ENCODE results near the gene CERS6. TPM values are rescaled to one million over a fixed set of nuclear protein-coding genes. Genes with fewer than 3 reads are reported as not detected.
"Not testable (repeated sequence)": the region's sequence is repeated elsewhere in the genome, so short reads cannot be mapped to it uniquely, and the experiment has no call there.

The CERS6 gene
- total RNA-seq, 1 donor from 2014 or later: 137 TPM

DNA sequence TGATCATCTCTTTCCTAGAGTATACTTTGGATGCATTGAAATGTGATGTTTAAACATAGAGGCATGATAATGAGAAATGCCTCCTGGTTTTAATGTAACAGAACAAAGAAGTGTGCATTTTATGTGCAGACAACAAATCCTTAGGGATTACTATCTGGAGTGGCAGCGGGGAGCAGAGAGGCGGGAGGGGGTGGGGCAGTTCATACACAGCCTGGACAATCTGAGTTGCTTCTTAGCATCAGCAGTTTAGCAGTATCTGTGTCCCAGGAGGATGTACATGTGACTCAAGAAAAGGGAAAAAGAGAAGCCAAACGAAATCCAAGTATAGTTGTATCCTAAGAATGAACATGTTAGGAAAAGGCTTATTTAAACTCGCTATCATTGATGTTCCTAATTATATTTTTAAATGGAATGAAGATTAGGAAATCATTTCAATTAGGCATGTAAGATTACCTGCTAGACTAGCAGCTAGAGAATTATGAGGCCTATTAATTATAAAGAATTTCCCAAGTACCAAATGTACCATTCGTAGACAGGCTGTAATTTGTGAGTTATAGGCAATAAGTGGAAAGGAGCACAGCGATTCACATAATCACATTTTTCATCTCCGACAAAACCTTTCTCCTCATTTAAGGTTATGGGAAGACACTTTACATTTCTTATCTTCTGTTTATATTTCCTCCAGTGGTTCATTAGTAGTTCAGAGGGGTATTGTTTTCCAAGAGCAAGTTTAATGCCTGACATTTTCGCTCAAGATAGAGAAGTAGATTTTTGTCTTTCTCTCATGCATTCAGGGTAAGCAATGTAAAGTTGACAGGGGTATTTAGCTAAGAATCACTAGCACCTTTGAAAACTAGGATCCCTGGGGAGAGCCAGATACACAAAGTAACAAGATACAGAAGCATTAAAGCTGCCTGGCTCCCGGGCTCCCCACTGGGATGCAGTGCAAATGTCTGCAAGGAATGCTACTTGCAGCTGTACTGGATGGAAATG, 205.1 kb downstream of the CERS6 start:
- FAIRE-seq (no peak), DNase-seq (ENCODE audit: low spot score in 2 of 2) (peak in 1 of 2 donors; percentile 13)

DNA sequence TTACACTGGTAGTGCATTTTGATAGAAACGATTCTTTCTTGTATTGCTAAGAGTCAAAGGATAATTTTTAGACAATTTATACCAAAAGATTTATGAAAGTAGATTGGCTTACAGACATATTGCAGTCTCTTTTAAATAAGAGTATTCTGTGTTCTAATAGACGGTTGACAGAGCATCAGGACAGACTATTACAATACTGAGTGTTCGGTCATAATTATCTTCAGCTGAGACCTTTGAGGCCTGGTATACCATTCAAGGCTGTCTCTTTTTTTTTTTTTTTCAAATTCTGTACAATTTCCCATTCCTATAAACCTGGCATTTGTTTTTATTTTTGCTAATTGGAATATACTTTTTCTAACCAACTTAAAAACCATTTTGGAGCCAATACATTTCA, 205.8 kb downstream of the CERS6 start:
- no peak for FAIRE-seq
- DNase-seq (ENCODE audit: low spot score in 2 of 2): no peak

DNA sequence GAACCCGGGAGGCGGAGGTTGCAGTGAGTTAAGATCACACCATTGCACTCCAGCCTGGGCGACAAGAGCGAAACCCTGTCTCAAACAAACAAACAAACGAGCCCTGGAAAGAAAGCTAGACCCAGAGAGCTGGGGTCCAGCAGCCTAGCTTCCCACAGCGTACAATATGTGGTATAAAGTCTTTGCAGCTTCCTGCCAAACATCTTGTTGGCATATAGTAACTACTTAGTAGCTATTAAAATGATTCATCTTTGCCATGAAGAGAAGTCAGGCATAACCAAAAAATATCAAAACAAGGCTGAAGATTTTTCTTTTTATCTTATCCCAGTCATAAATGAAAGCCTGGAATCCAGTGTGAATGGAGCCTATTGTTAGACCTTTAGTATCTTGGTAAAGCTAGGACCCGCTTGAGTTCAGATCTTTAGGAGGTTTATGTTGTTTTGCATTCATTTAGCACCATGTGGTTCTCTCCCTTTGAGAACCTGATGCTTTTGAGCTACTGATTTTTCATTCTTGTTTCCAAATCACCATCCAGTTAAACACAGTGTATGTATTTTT, 206.7 kb downstream of the CERS6 start:
- DNase-seq (ENCODE audit: low spot score in 2 of 2): no peak
- no peak for FAIRE-seq

- FAIRE-seq (no peak), DNase-seq (ENCODE audit: low spot score in 2 of 2) (no peak)
Observed at GRCh38 chr2:168663993-168664392, 207.9 kb downstream of the CERS6 start.

- FAIRE-seq; DNase-seq (ENCODE audit: low spot score in 2 of 2): not testable (repeated sequence)
Observed at GRCh38 chr2:168664715-168665114, 208.6 kb downstream of the CERS6 start.

DNA sequence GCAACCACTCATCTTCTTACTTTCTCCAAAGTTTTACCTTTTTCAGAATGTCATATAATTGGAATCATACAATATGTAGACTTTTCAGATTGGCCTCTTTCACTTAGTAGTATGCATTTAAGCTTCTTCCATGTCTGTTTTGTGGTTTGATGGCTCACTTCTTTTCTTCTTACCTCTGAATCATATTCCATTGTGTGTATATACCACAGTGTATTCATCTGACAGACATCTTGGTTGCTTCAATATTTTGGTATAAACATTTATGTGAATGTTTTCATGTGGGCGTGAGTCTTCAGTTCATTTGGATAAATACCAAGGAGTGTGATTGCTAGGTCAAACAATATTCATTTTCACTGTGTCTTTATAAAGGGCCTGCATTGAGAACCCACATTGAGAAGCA, 210.3 kb downstream of the CERS6 start:
- FAIRE-seq (no peak), DNase-seq (ENCODE audit: low spot score in 2 of 2) (no peak)

DNA sequence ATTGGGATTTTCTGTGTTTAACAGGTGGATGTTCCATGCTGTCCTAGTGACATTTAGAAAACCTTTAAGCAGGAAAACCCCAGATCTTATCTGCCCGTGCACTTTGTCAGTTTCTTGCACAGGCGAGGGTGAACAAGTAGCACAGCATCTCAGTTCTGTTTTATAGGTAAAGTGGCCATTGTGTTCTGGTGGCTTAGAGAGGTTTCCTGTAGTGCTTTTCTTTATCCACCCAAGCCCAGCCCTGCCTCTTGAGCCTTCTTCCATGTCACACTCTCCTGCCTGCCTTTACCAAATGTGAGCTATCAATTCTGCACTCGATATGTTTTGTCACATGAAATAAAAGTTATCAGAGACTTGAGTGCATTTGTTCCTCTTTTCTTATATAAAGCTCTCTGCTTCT, 211.1 kb downstream of the CERS6 start:
- FAIRE-seq: no peak

GRCh38 chr2:168669151-168669550, 213.1 kb downstream of the CERS6 start:
- FAIRE-seq (no peak), DNase-seq (ENCODE audit: low spot score in 2 of 2) (no peak)

More for the DNA sequence above, 211.1 kb downstream of the CERS6 start:
- no peak for DNase-seq (ENCODE audit: low spot score in 2 of 2)

DNA sequence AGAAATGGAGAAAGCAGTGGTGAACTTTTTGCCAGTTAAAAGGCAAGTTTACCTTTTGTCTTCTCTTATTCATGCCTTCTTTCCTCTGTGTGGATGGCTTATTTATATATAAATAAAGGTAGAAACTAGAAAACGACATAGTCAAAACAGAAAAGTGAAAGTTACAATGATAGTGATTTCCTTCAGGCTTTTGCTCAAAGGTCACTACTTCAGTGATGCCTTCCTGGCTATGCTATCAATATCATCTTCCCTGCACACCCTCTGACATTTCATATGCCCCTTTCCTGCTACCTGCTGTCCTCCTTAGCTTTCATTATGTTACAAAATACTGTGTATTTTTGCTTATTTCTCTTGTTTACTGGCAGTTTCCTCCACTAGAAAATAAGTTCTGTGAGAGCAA, 214.4 kb downstream of the CERS6 start:
- no peak for DNase-seq (ENCODE audit: low spot score in 2 of 2)
- FAIRE-seq: no peak

- DNase-seq (ENCODE audit: low spot score in 2 of 2): no peak
- FAIRE-seq: no peak
Observed at GRCh38 chr2:168671932-168672331, 215.9 kb downstream of the CERS6 start.

DNA sequence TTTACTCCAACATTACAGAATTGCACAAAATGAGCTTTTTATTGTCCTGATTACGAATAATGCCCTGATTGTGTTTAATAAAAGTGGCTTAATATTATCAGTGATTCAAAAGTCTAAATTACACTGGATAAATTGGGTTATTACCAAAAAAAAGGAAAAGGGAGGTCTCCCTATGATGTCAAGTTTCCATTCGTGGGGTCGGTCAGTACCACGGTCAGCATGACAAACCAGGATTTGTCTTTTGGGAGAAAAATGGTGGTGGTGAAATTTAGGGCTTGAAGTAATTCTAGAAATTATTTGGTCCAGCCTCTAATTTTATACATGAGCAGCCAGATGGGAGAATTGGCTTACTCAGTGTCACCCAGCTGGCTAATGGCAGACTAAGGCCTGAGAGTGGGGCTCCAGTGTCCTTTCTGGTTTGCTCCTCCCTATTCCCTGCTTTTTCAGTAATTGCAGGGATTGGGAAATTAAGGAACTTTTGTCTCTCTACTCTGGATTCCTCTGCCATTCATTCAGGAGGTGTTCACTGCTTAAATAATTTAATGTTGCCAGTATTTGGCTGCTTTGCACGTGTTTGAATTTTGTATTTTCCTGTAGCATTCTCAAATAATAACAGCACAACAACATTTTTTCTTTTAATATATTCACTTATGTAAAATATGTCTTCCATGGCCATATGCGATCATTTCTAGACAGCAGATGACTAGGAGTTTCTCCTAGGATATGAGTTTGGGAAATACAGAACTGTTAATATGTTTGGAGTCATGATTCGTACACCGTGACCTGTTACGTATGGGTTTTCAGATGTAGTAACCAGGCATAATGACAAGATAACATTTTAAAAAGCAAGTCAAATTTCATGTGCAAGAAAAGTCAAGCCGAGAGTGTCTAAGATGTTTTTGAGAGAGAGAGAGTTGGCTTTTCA, 217.5 kb downstream of the CERS6 start:
- DNase-seq (ENCODE audit: low spot score in 2 of 2) (no peak), FAIRE-seq (no peak)

DNA sequence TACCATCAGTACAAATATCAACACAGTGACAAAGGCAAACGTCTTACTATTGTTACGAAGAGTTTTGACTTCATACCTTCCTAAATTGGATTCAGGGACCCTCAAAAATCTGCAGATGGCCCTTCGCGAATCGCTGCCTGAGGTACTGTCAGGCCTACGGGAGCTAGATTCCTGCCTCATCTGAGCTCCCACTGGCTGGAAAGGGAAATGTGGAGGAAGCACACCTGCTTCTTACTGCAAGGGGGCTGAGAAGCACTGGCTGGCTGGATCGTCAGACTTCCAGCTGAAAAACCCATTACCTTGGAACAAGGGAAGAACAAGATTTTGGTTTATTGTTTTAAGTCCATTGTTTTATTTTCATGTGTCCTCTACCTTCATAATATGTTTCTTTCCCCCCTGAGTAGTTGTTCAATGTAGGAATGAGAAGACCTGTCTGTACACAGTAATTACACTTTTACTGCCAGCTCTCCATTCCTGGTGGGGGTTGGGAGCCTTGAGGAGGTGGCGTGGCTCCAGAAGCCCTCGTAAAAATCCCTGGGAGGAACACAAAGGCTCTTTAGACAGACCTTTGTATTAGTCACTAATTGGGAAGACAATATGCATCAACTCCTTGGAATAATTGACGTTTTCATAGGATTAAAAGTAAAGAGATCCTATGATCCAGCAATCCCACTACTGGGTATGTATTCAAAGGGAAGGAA, 222.2 kb downstream of the CERS6 start:
- DNase-seq (ENCODE audit: low spot score in 2 of 2) (no peak), FAIRE-seq (no peak)

DNA sequence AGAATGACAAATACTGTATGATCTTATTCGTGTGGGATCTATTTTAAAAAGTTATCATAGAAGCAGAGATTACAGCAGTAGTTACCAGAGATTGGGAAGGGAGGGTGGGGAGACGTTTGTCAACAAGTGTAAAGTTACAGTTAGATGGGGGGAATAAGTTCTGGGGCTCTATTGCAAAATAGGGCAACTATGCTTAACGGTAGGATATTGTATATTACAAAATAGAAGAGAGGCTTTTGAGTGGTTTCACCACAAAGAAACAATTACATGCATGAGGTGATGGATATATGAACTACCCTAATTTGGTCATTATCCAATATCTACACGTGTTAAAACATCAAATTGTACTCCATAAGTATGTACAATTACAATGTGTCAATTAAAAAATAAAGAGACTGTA, 223.0 kb downstream of the CERS6 start:
- no peak for FAIRE-seq
- no peak for DNase-seq (ENCODE audit: low spot score in 2 of 2)

GRCh38 chr2:168679741-168680310, 223.8 kb downstream of the CERS6 start:
- FAIRE-seq: no peak
- DNase-seq (ENCODE audit: low spot score in 2 of 2): no peak

GRCh38 chr2:168683996-168684395, 227.9 kb downstream of the CERS6 start:
- FAIRE-seq (no peak), DNase-seq (ENCODE audit: low spot score in 2 of 2) (no peak)

GRCh38 chr2:168684921-168685599, 229.0 kb downstream of the CERS6 start:
- no peak for DNase-seq (ENCODE audit: low spot score in 2 of 2)
- no peak for FAIRE-seq

GRCh38 chr2:168685600-168686451, 229.8 kb downstream of the CERS6 start:
- FAIRE-seq (no peak), DNase-seq (ENCODE audit: low spot score in 2 of 2) (no peak)

DNA sequence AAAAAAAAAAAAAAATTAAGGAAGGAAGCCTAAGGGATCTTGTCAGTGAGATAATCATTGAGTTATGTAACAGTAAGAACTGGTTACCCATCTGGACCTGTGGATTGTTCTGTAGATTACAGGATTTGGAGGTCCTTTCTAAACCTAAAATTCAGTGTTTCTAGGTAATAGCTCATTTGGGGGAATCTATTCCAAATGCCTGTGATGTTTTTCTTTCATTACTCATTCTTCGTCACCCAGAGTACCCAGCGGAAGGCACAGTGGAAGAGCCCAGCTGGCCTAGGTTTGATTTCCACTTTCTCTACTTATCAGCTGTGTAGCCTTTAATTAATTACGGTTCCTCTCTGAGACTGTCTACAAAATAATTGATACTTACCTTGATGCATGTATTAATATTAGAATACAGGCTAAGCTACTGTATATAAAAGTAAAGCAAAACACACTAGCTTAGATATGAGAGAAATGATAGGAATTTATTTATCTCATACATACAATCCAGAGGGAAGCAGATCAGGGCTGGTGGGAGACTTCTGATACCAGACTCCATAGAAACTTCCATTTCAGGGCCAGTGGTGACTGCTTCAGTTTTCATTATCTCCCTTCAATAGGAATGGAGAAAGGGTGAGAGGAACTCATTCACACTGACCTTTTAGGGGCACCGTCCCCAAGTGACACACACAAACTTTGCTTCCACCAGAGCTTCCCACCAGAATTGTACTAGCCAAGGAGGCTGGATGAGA, 230.6 kb downstream of the CERS6 start:
- FAIRE-seq (no peak), DNase-seq (ENCODE audit: low spot score in 2 of 2) (no peak)
